NCI-H446 treated with DMSO at 0.1 percent for 48 hours (cell line): Measurements from ENCODE around the gene DPP7.

ENCODE experiments used
- DNase-seq: peaks from one replicate; lab custom pipeline; 2025; lab: John Stamatoyannopoulos, UW

DPP7 gene

GRCh38 chr9:137114613-137115393 lies at the start of gene DPP7:
TSS of gene DPP7 (minus strand) at chr9:137114733. CDS start at chr9:137114713, 20 bp downstream.
- peak; percentile 4 for DNase-seq

GRCh38 chr9:137163805-137164204 lies 49.3 kb upstream of the DPP7 start:
- no peak for DNase-seq

- no peak for DNase-seq
Measured at GRCh38 chr9:137163365-137163715, 48.8 kb upstream of the DPP7 start.

- no peak for DNase-seq
Measured at GRCh38 chr9:137162505-137163364, 48.2 kb upstream of the DPP7 start.

GRCh38 chr9:137161558-137162486 lies 47.3 kb upstream of the DPP7 start:
- DNase-seq, result no peak

- no peak for DNase-seq
Measured at GRCh38 chr9:137160716-137161557, 46.4 kb upstream of the DPP7 start.

GRCh38 chr9:137160054-137160425 lies 45.5 kb upstream of the DPP7 start:
- no peak for DNase-seq

- DNase-seq, result no peak
Measured at GRCh38 chr9:137159105-137160053, 44.8 kb upstream of the DPP7 start.

- DNase-seq, result no peak
Measured at GRCh38 chr9:137158625-137159024, 44.1 kb upstream of the DPP7 start.

- DNase-seq, result no peak
Measured at GRCh38 chr9:137157618-137158415, 43.3 kb upstream of the DPP7 start.

- no peak for DNase-seq
Measured at GRCh38 chr9:137156567-137157375, 42.2 kb upstream of the DPP7 start.

GRCh38 chr9:137152844-137153405 lies 38.4 kb upstream of the DPP7 start:
- DNase-seq, result no peak

- DNase-seq, result peak; percentile 32
Measured at GRCh38 chr9:137150617-137151457, 36.3 kb upstream of the DPP7 start.

GRCh38 chr9:137149942-137150616 lies 35.5 kb upstream of the DPP7 start:
- peak; percentile 21 for DNase-seq

- DNase-seq, result no peak
Measured at GRCh38 chr9:137149363-137149762, 34.8 kb upstream of the DPP7 start.

- no peak for DNase-seq
Measured at GRCh38 chr9:137148661-137149060, 34.1 kb upstream of the DPP7 start.

- no peak for DNase-seq
Measured at GRCh38 chr9:137148242-137148641, 33.7 kb upstream of the DPP7 start.
